Hepatocyte (in vitro differentiated cells): ENCODE measurements around the gene GGA3. TPM values are rescaled to one million over a fixed set of nuclear protein-coding genes. Genes with fewer than 3 reads are reported as not detected.

Experiments used
- DNase-seq: peaks from one replicate; pipeline ENCODE4 v3.0.0-alpha.2; 2016; ENCODE audit warnings: low spot score
- H2AFZ ChIP-seq: fragments of 200-600 bp; sonication (generic); 2 replicates; pipeline ENCODE4 v1.6.0; 2016; ENCODE audit warnings: antibody characterized with exemption, mild to moderate bottlenecking
- H3K27ac ChIP-seq: fragments of 200-600 bp; sonication (generic); 2 replicates; pipeline ENCODE4 v1.5.1; 2016; ENCODE audit warnings: mild to moderate bottlenecking
- H3K27me3 ChIP-seq: fragments of 200-600 bp; sonication (generic); 2 replicates; pipeline ENCODE4 v1.6.1; 2016
- H3K36me3 ChIP-seq: fragments of 200-600 bp; sonication (generic); replicated peaks from 2 replicates; pipeline ENCODE4 v1.5.1; 2016; ENCODE audit warnings: low read depth; ENCODE audit not compliant: insufficient read depth
- H3K4me1 ChIP-seq: fragments of 200-600 bp; sonication (generic); 2 replicates; pipeline ENCODE4 v1.5.1; 2016; ENCODE audit warnings: mild to moderate bottlenecking, moderate library complexity; ENCODE audit not compliant: insufficient read depth
- H3K4me2 ChIP-seq: fragments of 200-600 bp; sonication (generic); 2 replicates; pipeline ENCODE4 v1.6.0; 2016
- H3K4me3 ChIP-seq: fragments of 200-600 bp; sonication (generic); 2 replicates; pipeline ENCODE4 v1.5.1; 2016; ENCODE audit warnings: mild to moderate bottlenecking
- H3K79me2 ChIP-seq: fragments of 200-600 bp; sonication (generic); 2 replicates; pipeline ENCODE4 v1.6.0; 2017; ENCODE audit warnings: mild to moderate bottlenecking
- H3K9me2 ChIP-seq: fragments of 200-600 bp; sonication (generic); replicated peaks from 2 replicates; pipeline ENCODE4 v1.6.0; 2017; ENCODE audit warnings: mild to moderate bottlenecking; ENCODE audit not compliant: insufficient read depth
- H3K9me3 ChIP-seq: fragments of 200-600 bp; sonication (generic); 2 replicates; pipeline ENCODE4 v1.5.1; 2016; ENCODE audit warnings: low read depth, mild to moderate bottlenecking
- H4K20me1 ChIP-seq: fragments of 200-600 bp; sonication (generic); 2 replicates; pipeline ENCODE4 v1.6.0; 2016; ENCODE audit warnings: mild to moderate bottlenecking; ENCODE audit not compliant: insufficient read depth, poor library complexity, severe bottlenecking
- EZH2 ChIP-seq: fragments of 200-600 bp; sonication (generic); IDR thresholded peaks from 2 replicates; pipeline ENCODE4 v1.6.1; 2016; ENCODE audit warnings: antibody characterized with exemption, mild to moderate bottlenecking, borderline replicate concordance
- EZH2phosphoT487 ChIP-seq: fragments of 200-600 bp; sonication (generic); IDR thresholded peaks from one replicate; pipeline ENCODE4 v1.6.1; 2018; ENCODE audit warnings: antibody characterized with exemption, mild to moderate bottlenecking, low read depth, moderate library complexity; ENCODE audit not compliant: unreplicated experiment, severe bottlenecking
- WGBS: methylation state at CpG from one replicate; pipeline ENCODE4 v1.1.6; 2016; ENCODE audit warnings: low lambda C conversion rate; ENCODE audit errors: missing lambda C conversion rate; 5-methylcytosine and 5-hydroxymethylcytosine counted together
- polyA plus RNA-seq: library from polyadenylated mRNA; unstranded; fragments of >200 nt; fragmentation: Nextera tagmentation; extraction: Ambion mirVana; gene quantifications from 2 replicates; pipeline ENCODE4 v1.2.1, GENCODE V29; 2016
- total RNA-seq: library from RNA; depleted of rRNA; stranded (reverse); fragments of >200 nt; gene quantifications from 2 replicates; pipeline ENCODE4 v1.2.3, GENCODE V29; 2014
- TF ChIP-seq, protein P1 (sequence below): fragments of 200-600 bp; sonication (generic); IDR thresholded peaks from 2 replicates; pipeline ENCODE4 v1.5.1; 2016; ENCODE audit warnings: antibody characterized with exemption, mild to moderate bottlenecking; ENCODE audit not compliant: poor library complexity

GGA3 gene
- total and polyA plus RNA-seq, 2 experiments from 2014 or later: 20.2 to 24.4 TPM

DNA sequence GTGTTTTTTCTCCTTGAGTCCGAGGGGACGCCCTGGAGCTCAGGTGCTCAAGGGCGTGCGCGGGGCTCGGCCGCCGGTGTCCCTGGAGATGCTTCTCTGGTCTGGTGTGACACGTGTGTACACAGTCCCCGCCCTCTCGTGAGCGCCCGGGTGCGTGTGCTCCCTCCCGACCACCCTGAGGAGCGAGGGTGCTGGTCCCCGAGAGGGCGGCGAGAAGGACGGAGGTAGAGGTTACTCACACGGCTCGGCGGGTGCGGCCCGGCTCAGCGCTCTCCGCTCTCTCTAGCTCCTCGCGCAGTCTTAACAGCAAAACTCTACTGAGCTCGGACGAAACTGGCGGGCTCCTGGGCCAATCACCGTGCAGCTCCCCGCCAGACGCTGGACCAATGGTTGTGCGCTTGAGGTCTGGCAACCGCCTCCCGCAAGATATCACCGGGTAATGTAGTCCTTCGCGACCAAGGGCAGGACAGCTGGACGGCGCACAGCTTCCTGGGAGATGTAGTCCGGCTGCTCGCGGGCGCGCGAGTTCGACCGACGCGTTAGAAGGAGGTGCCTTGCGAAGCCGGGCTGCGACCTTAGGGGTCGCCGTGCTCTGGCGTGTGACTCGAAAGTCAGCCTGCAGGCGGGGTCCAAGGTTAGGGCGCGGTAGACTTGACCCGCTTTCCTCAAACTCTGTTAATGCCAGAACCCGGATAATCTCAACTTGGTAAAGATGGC lies 27.9 kb upstream of the GGA3 start, which contains the start of gene SLC25A19:
SLC25A19 (minus strand) TSS at position 319 of the 717 bp plus-strand sequence. CDS start 2,669 bp downstream, outside the sequence.
- H3K4me3 ChIP-seq: peak within 1 kb of the TSS; percentile 69
- 1% methylated on average over 65 of the region's 65 CpGs for WGBS
- no peaks in the 10 kb centered on the region for H4K20me1 ChIP-seq
- peak within 1 kb of the TSS; percentile 95 for H3K4me2 ChIP-seq
- peak within 1 kb of the TSS; percentile 77 for H3K27ac ChIP-seq
- H2AFZ ChIP-seq: peak within 1 kb of the TSS; percentile 80
- TF ChIP-seq EZH2 (no peak), EZH2phosphoT487 (no peak)
- TF ChIP-seq, protein P1, sequence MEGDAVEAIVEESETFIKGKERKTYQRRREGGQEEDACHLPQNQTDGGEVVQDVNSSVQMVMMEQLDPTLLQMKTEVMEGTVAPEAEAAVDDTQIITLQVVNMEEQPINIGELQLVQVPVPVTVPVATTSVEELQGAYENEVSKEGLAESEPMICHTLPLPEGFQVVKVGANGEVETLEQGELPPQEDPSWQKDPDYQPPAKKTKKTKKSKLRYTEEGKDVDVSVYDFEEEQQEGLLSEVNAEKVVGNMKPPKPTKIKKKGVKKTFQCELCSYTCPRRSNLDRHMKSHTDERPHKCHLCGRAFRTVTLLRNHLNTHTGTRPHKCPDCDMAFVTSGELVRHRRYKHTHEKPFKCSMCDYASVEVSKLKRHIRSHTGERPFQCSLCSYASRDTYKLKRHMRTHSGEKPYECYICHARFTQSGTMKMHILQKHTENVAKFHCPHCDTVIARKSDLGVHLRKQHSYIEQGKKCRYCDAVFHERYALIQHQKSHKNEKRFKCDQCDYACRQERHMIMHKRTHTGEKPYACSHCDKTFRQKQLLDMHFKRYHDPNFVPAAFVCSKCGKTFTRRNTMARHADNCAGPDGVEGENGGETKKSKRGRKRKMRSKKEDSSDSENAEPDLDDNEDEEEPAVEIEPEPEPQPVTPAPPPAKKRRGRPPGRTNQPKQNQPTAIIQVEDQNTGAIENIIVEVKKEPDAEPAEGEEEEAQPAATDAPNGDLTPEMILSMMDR: no peak
- no peaks in the 10 kb centered on the region for H3K4me1 ChIP-seq
- no peaks in the 10 kb centered on the region for H3K27me3 ChIP-seq
- H3K9me2 ChIP-seq: no peaks in the 10 kb centered on the region
- H3K79me2 ChIP-seq: peaks cover 2% of the 10 kb centered on the region
- DNase-seq: peak; percentile 98
- H3K36me3 ChIP-seq: no peaks in the 10 kb centered on the region
- no peaks in the 10 kb centered on the region for H3K9me3 ChIP-seq

DNA sequence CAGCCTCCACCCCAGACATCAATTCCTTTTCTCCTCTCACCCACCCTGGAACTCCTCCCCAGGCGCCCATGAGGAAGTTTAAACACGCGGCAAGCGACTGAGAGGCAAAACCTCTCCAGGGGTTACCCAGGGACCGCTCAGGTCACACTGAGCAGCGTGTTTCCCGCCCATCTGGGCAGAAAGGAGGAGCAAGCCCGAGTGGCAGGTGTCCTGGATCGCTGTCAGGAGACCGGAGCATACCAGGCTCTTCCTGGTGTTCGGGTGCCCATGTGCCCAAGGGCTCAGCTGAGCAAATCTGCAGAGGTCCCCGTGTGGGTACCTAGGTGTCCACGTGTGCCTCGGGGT lies 27.3 kb upstream of the GGA3 start:
- H3K9me2 ChIP-seq: no peaks in the 10 kb centered on the region
- WGBS: 3% methylated on average over 12 of the region's 14 CpGs
- H3K9me3 ChIP-seq: no peaks in the 10 kb centered on the region
- peak overlapping the region; percentile 64 for H2AFZ ChIP-seq
- TF ChIP-seq, protein P1: no peak
- TF ChIP-seq EZH2phosphoT487 (no peak), EZH2 (no peak)
- H3K4me1 ChIP-seq: no peaks in the 10 kb centered on the region
- no peaks in the 10 kb centered on the region for H3K36me3 ChIP-seq
- H3K4me3 ChIP-seq: peak overlapping the region; percentile 69
- peak overlapping the region; percentile 95 for H3K4me2 ChIP-seq
- H4K20me1 ChIP-seq: no peaks in the 10 kb centered on the region
- H3K27me3 ChIP-seq: no peaks in the 10 kb centered on the region
- peaks cover 2% of the 10 kb centered on the region for H3K79me2 ChIP-seq
- no peak for DNase-seq
- peak overlapping the region; percentile 11 for H3K27ac ChIP-seq

DNA sequence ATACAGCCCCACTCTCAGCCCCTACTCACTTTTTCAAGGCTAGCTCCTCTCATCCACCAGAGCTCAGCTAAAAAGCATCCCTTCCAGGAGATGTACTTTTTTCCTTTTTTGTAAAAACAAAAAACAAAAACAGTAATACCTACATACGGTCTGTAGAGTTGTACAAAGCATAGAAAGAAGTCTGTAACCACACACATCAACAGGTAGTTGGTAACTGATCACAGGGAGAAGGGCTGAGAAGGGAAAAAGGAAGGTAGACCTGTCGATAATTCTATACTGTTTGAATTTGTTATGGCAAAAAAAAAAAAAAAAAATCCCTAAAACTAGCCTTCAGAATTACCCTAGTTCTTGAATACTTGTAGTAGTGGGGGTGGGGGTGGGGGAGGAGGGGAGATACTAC lies 27.0 kb upstream of the GGA3 start:
- Histone ChIP-seq H3K4me3 (peak overlapping the region; percentile 69), H3K9me2 (no peaks in the 10 kb centered on the region), H4K20me1 (no peaks in the 10 kb centered on the region), H3K79me2 (peaks cover 2% of the 10 kb centered on the region), H2AFZ (peak overlapping the region; percentile 64), H3K9me3 (no peaks in the 10 kb centered on the region), H3K4me1 (no peaks in the 10 kb centered on the region), H3K4me2 (peak overlapping the region; percentile 95), H3K27me3 (no peaks in the 10 kb centered on the region), H3K27ac (no peak overlapping the region), H3K36me3 (no peaks in the 10 kb centered on the region)
- no peak for DNase-seq
- WGBS: 49% methylated on average over 2 of the region's 2 CpGs
- TF ChIP-seq EZH2: no peak
- TF ChIP-seq, protein P1: no peak
- TF ChIP-seq EZH2phosphoT487: no peak
